Measurements from ENCODE around the gene DDX17. TPM values are rescaled to one million over a fixed set of nuclear protein-coding genes. Genes with fewer than 3 reads are reported as not detected.

The DDX17 gene
- total and polyA plus RNA-seq, 8 donors = 164 to 331 (median 206) TPM

- WGBS, 2 donors = 34 to 40% methylated on average over 21 to 25 of the region's 25 CpGs
- TF ChIP-seq CTCF (IDR thresholded peaks at IDR 0.05) = no peak
- Histone ChIP-seq H3K9me3 (no peaks in the 10 kb centered on the region), H3K27ac (no peak overlapping the region), H3K4me1 (no peaks in the 10 kb centered on the region), H3K36me3 (no peaks in the 10 kb centered on the region), H3K4me3 (no peak overlapping the region), H3K27me3 (no peaks in the 10 kb centered on the region)
- FAIRE-seq (no peak), DNase-seq (no peak), ATAC-seq (peak in 3 of 4 donors; percentile 26 to 31 (median 28))
- intact Hi-C loops (cut with DNase I) = no loop called here
Measured at GRCh38 chr22:38452373-38453065, 53.6 kb downstream of the DDX17 start.

- H3K27ac ChIP-seq = no peak overlapping the region
- H3K4me1 ChIP-seq = no peaks in the 10 kb centered on the region
- 73 to 78% methylated on average over 4 of the region's 4 CpGs for WGBS, 2 donors
- H3K9me3 ChIP-seq = no peaks in the 10 kb centered on the region
- intact Hi-C loops (cut with DNase I) = no loop called here
- FAIRE-seq = no peak
- ATAC-seq = no peak
- no peak for DNase-seq
- H3K36me3 ChIP-seq = no peaks in the 10 kb centered on the region
- H3K4me3 ChIP-seq = no peak overlapping the region
- TF ChIP-seq CTCF (IDR thresholded peaks at IDR 0.05) = no peak
- H3K27me3 ChIP-seq = no peaks in the 10 kb centered on the region
Measured at GRCh38 chr22:38451864-38452263, 54.2 kb downstream of the DDX17 start.

GRCh38 chr22:38451404-38451803 is 54.7 kb downstream of the DDX17 start:
- no peak for ATAC-seq
- intact Hi-C loops (cut with DNase I) = no loop called here
- no peak for FAIRE-seq
- 85 to 88% methylated on average over 2 of the region's 2 CpGs for WGBS, 2 donors
- no peak for TF ChIP-seq CTCF (IDR thresholded peaks at IDR 0.05)
- Histone ChIP-seq H3K4me3 (no peak overlapping the region), H3K27ac (no peak overlapping the region), H3K27me3 (no peaks in the 10 kb centered on the region), H3K4me1 (no peaks in the 10 kb centered on the region), H3K36me3 (no peaks in the 10 kb centered on the region), H3K9me3 (no peaks in the 10 kb centered on the region)
- no peak for DNase-seq

GRCh38 chr22:38450234-38450797 is 55.8 kb downstream of the DDX17 start:
- 63 to 64% methylated on average over 11 of the region's 11 CpGs for WGBS, 2 donors
- DNase-seq = no peak
- no peaks in the 10 kb centered on the region for H3K27me3 ChIP-seq
- intact Hi-C loops (cut with DNase I) = no loop called here
- ATAC-seq = no peak
- H3K4me1 ChIP-seq = no peaks in the 10 kb centered on the region
- no peaks in the 10 kb centered on the region for H3K9me3 ChIP-seq
- TF ChIP-seq CTCF (IDR thresholded peaks at IDR 0.05) = no peak
- no peak for FAIRE-seq
- no peak overlapping the region for H3K27ac ChIP-seq
- H3K4me3 ChIP-seq = no peak overlapping the region
- H3K36me3 ChIP-seq = no peaks in the 10 kb centered on the region

GRCh38 chr22:38449776-38450175 is 56.3 kb downstream of the DDX17 start:
- no peak overlapping the region for H3K27ac ChIP-seq
- H3K4me1 ChIP-seq = no peaks in the 10 kb centered on the region
- no peak overlapping the region for H3K4me3 ChIP-seq
- H3K27me3 ChIP-seq = no peaks in the 10 kb centered on the region
- no peak for FAIRE-seq
- no peak for TF ChIP-seq CTCF (IDR thresholded peaks at IDR 0.05)
- H3K9me3 ChIP-seq = no peaks in the 10 kb centered on the region
- WGBS, 2 donors = 70 to 73% methylated on average over 18 of the region's 18 CpGs
- no peaks in the 10 kb centered on the region for H3K36me3 ChIP-seq
- ATAC-seq = no peak
- intact Hi-C loops (cut with DNase I) = no loop called here
- DNase-seq = no peak

Data from pancreas (tissue), 10 donors.